Urinary bladder (tissue), 4 donors: Measurements from ENCODE around the gene KXD1. TPM values are rescaled to one million over a fixed set of nuclear protein-coding genes. Genes with fewer than 3 reads are reported as not detected.

Experiments used
- DNase-seq: peaks from one replicate; pipeline ENCODE4 v3.0.0-alpha.2; 2015; ENCODE audit errors: extremely low spot score
- H3K27ac ChIP-seq: one replicate; pipeline ENCODE4 v1.5.1; 2013; ENCODE audit warnings: low read depth, mild to moderate bottlenecking, moderate library complexity
- H3K36me3 ChIP-seq: one replicate; pipeline ENCODE4 v1.6.1; 2013; ENCODE audit warnings: mild to moderate bottlenecking, moderate library complexity; ENCODE audit not compliant: insufficient read depth
- H3K4me1 ChIP-seq: one replicate; pipeline ENCODE4 v1.6.1; 2013; ENCODE audit warnings: mild to moderate bottlenecking, moderate library complexity; ENCODE audit not compliant: insufficient read depth
- H3K4me3 ChIP-seq: one replicate; pipeline ENCODE4 v1.5.1; 2013; ENCODE audit warnings: low read depth, low read length
- WGBS: extraction: QIAGEN DNeasy Blood & Tissue Kit; methylation state at CpG from one replicate; pipeline ENCODE4 v1.1.7; 2013; 5-methylcytosine and 5-hydroxymethylcytosine counted together
- polyA plus RNA-seq: library from polyadenylated mRNA; stranded (reverse); fragments of 200-250 nt; gene quantifications from one replicate; pipeline ENCODE4 v1.2.3, GENCODE V29; 2013
- total RNA-seq: library from RNA; depleted of rRNA; stranded (reverse); fragments of >200 nt; gene quantifications from one replicate; pipeline ENCODE4 v1.2.3, GENCODE V29; 2014
- donor health status: healthy with polysubstance abuse.
- donor health status: healthy.

KXD1 gene
- total and polyA plus RNA-seq, 2 donors: 33.8 to 120 TPM

DNA sequence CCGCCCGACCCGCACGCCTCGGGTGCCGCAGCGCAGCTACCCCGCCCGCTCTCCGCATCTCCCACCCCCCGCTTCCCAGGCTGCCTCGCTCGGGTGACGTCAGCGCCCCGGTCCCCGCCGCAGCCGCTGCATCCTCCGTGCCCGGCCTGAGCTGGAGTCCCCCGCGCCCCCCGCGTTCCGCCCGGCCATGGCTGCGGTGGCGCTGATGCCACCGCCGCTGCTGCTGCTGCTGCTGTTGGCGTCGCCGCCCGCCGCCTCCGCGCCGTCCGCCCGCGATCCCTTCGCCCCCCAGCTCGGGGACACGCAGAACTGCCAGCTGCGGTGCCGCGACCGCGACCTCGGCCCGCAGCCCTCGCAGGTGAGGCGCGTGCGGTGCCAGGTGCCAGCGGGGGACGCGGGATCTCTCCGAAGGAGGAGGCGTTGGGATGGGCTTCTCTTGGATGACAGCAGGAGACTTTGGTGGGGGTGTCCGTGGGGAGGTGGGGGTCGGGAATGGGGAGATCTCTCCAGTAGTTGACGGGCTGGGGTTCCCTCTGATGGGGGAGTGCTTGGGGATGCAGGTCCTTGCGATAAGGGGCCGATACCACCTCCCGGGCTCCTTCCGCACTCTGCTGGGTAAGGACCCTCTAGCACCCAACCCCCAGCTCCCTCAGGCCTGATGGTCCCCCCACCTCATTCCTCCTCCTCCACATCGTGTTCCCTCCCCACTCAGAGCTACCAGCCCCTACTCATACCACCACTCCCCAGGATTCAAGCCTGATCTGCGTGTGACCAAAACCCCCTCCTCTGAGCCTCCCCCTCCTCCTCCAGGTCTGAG, 55.3 kb downstream of the KXD1 start, which contains the start of gene TMEM59L:
Gene TMEM59L (plus strand): TSS at position 99 of the 817 bp plus-strand sequence. CDS start 89 bp downstream, at position 188.
- no peaks in the 10 kb centered on the region for H3K36me3 ChIP-seq
- H3K27ac ChIP-seq: no peak within 1 kb of the TSS
- peaks cover 2% of the 10 kb centered on the region for H3K4me1 ChIP-seq
- H3K4me3 ChIP-seq: peak within 1 kb of the TSS; percentile 41
- WGBS: 2% methylated on average over 70 of the region's 70 CpGs
- no peak for DNase-seq

DNA sequence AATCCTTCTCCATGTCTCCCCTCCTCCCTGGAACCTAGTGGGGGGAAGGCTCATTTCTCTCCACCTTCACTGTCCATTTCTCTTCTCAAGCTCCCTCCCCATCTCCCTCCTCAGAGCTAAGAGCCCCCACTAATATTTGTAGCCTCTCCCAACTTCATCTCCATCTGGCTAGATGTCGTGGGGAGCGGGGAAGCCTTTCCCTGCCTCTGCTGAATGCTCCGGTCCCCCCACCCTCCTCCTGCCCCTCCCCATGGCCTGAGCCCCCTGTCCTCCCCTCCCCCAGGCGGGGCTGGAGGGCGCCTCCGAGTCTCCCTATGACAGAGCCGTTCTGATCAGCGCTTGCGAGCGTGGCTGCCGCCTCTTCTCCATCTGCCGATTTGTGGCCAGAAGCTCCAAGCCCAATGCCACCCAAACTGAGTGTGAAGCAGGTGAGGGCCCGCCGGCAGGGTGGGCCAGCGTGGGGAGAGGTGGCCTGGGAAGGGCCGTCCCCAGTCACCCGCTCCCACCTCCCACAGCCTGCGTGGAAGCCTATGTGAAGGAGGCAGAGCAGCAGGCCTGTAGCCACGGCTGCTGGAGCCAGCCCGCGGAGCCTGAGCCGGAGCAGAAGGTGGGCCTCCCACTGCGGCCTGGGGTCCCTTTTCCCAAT, 56.0 kb downstream of the KXD1 start:
- DNase-seq: no peak
- Histone ChIP-seq H3K36me3 (no peaks in the 10 kb centered on the region), H3K4me1 (peaks cover 2% of the 10 kb centered on the region), H3K27ac (no peak overlapping the region), H3K4me3 (no peak overlapping the region)
- 44% methylated on average over 23 of the region's 23 CpGs for WGBS

DNA sequence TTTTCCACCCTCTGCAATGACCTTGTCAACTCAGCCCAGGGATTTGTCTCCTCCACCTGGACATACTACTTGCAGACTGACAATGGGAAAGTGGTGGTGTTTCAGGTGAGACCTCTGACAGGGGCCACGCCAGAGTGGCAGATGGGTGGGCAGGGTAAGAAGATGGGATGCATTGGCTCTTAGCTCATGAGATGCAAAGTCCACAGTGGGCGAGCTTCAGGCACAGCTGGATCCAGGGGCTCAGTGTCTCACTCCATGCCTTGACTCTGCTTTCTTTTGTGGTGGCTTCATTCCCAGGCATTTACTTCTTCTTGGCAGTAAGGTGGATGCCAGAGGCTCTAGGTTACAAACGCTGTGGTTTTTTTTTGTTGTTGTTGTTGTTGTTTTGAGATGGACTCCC, 58.4 kb downstream of the KXD1 start:
- no peak overlapping the region for H3K4me3 ChIP-seq
- peaks cover 2% of the 10 kb centered on the region for H3K4me1 ChIP-seq
- no peak overlapping the region for H3K27ac ChIP-seq
- 92% methylated on average over 3 of the region's 3 CpGs for WGBS
- no peaks in the 10 kb centered on the region for H3K36me3 ChIP-seq
- DNase-seq: no peak

DNA sequence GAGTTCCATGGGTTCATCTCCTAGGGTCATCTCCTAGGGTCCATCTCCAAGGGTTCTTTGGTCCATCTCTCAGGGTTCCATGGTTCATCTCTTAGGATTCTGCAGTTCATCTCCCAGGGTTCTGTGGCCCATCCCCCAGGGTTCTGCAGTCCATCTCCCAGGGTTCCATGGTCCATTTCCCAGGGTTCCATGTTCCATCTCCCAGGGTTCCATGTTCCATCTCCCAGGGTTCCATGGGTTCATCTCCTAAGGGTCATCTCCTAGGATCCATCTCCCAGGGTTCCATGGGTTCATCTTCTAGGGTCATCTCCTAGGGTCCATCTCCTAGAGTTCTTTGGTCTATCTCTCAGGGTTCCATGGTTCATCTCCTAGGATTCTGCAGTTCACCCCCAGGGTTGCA, 59.9 kb downstream of the KXD1 start:
- H3K36me3 ChIP-seq: no peaks in the 10 kb centered on the region
- no peaks in the 10 kb centered on the region for H3K4me1 ChIP-seq
- H3K27ac ChIP-seq: no peak overlapping the region
- no peak for DNase-seq
- H3K4me3 ChIP-seq: no peak overlapping the region

DNA sequence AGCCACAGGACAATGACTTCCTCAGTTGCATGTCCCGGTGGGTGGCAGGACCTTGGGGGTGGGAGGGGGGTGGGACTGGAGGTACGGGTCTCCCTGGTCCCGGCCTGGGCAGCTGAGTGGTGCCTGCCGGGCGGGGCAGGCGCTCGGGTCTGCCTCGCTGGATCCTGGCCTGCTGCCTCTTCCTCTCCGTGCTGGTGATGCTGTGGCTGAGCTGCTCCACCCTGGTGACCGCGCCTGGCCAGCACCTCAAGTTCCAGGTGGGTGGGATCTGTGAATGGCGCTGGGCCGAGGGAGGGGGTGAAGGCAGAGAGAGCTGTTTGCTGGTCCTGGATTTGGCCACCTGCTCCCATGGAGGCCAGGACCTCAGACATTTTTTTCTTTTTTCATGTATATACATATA, 60.6 kb downstream of the KXD1 start:
- Histone ChIP-seq H3K36me3 (no peaks in the 10 kb centered on the region), H3K4me1 (no peaks in the 10 kb centered on the region), H3K27ac (no peak overlapping the region), H3K4me3 (no peak overlapping the region)
- WGBS: 95% methylated on average over 13 of the region's 13 CpGs
- no peak for DNase-seq

Other genes starting within 250 kb of the KXD1 start
- 56.5 TPM for gene LSM4, start 234.8 kb upstream of the KXD1 start, total RNA-seq
- gene LSM4, start 234.8 kb upstream of the KXD1 start, polyA plus RNA-seq: 97.5 TPM
- 13.9 TPM for gene PGPEP1, start 217.3 kb upstream of the KXD1 start, total RNA-seq
- 19.0 TPM for gene PGPEP1, start 217.3 kb upstream of the KXD1 start, polyA plus RNA-seq
- 12.5 TPM for gene GDF15, start 171.7 kb upstream of the KXD1 start, total RNA-seq
- 58.2 TPM for gene GDF15, start 171.7 kb upstream of the KXD1 start, polyA plus RNA-seq
- gene LRRC25, start 160.2 kb upstream of the KXD1 start, total RNA-seq: 2.9 TPM
- gene LRRC25, start 160.2 kb upstream of the KXD1 start, polyA plus RNA-seq: 7.0 TPM
- 28.8 TPM for gene SSBP4, start 138.5 kb upstream of the KXD1 start, total RNA-seq
- gene SSBP4, start 138.5 kb upstream of the KXD1 start, polyA plus RNA-seq: 81.3 TPM
- gene ISYNA1, start 119.7 kb upstream of the KXD1 start, total RNA-seq: 26.0 TPM
- 35.6 TPM for gene ISYNA1, start 119.7 kb upstream of the KXD1 start, polyA plus RNA-seq
- gene ELL, start 35.8 kb upstream of the KXD1 start, total RNA-seq: 9.7 TPM
- 13.9 TPM for gene ELL, start 35.8 kb upstream of the KXD1 start, polyA plus RNA-seq
- 71.3 TPM for gene FKBP8, start 14.3 kb upstream of the KXD1 start, total RNA-seq
- 317 TPM for gene FKBP8, start 14.3 kb upstream of the KXD1 start, polyA plus RNA-seq
- gene UBA52, start 14.0 kb downstream of the KXD1 start, total RNA-seq: 610 TPM
- 1,360 TPM for gene UBA52, start 14.0 kb downstream of the KXD1 start, polyA plus RNA-seq
- gene REX1BD, start 30.9 kb downstream of the KXD1 start, total RNA-seq: 18.9 TPM
- gene REX1BD, start 30.9 kb downstream of the KXD1 start, polyA plus RNA-seq: 103 TPM
- gene CRLF1, start 48.9 kb downstream of the KXD1 start, total RNA-seq: 2.5 TPM
- 119 TPM for gene CRLF1, start 48.9 kb downstream of the KXD1 start, polyA plus RNA-seq
- 3.9 TPM for gene TMEM59L, start 55.0 kb downstream of the KXD1 start, total RNA-seq
- gene TMEM59L, start 55.0 kb downstream of the KXD1 start, polyA plus RNA-seq: 5.5 TPM
- gene KLHL26, start 79.2 kb downstream of the KXD1 start, total RNA-seq: 2.5 TPM
- gene KLHL26, start 79.2 kb downstream of the KXD1 start, polyA plus RNA-seq: 12.5 TPM
- gene CRTC1, start 125.8 kb downstream of the KXD1 start, total RNA-seq: 4.8 TPM
- gene CRTC1, start 125.8 kb downstream of the KXD1 start, polyA plus RNA-seq: 13.6 TPM
- gene COMP, start 233.4 kb downstream of the KXD1 start, total RNA-seq: 0.90 TPM
- 25.0 TPM for gene COMP, start 233.4 kb downstream of the KXD1 start, polyA plus RNA-seq